Measurements from ENCODE around the gene TCF7L1. TPM values are rescaled to one million over a fixed set of nuclear protein-coding genes. Genes with fewer than 3 reads are reported as not detected.

The TCF7L1 gene
- total and polyA plus RNA-seq, 2 donors (not counting 3 experiments of a cell fraction or from before 2014, with no cell fraction given): 9.6 to 17.4 TPM

- no TSS peak for BruUV-seq (replicated peaks)
- H3K27ac ChIP-seq (ENCODE audit: insufficient read depth, low read depth, low read length): no peak overlapping the region
- no peaks in the 10 kb centered on the region for H4K20me1 ChIP-seq (replicated peaks; ENCODE audit: control insufficient read depth, extremely low read depth, insufficient read depth, low read length)
- H2AFZ ChIP-seq (ENCODE audit: low read depth, low read length): no peak overlapping the region
- TF ChIP-seq POLR2A (IDR thresholded peaks at IDR 0.05; ENCODE audit: low read depth, low read length): no peak
- TF ChIP-seq CTCF (IDR thresholded peaks at IDR 0.05; ENCODE audit: extremely low read depth in 1 of 2, insufficient read depth in 1 of 2, low read depth in 1 of 2, low read length in 2 of 2): no peak
- no peak for TF ChIP-seq POLR2AphosphoS5 (IDR thresholded peaks at IDR 0.05; ENCODE audit: insufficient read depth, low read depth, low read length)
- no peak for TF ChIP-seq MYC (IDR thresholded peaks at IDR 0.05; ENCODE audit: low read depth, low read length)
- TF ChIP-seq EZH2 (IDR thresholded peaks at IDR 0.05; ENCODE audit: borderline replicate concordance, low read depth, low read length, severe bottlenecking): no peak
- TF ChIP-seq JUN (IDR thresholded peaks at IDR 0.05; ENCODE audit: borderline replicate concordance, insufficient read depth, insufficient read length, low read depth): no peak
- H3K27me3 ChIP-seq (ENCODE audit: control insufficient read depth in 2 of 2, insufficient read depth in 2 of 2, low read length in 2 of 2): no peaks in the 10 kb centered on the region
- DNase-seq (ENCODE audit: low read depth, low spot score): no peak
- H3K36me3 ChIP-seq (ENCODE audit: control insufficient read depth in 2 of 2, extremely low read depth in 1 of 2, insufficient read depth in 2 of 2, low read length in 2 of 2): no peaks in the 10 kb centered on the region
- H3K9me1 ChIP-seq (replicated peaks; ENCODE audit: control insufficient read depth, extremely low read depth, insufficient read depth, low read length): no peaks in the 10 kb centered on the region
- H3K4me2 ChIP-seq (ENCODE audit: insufficient read depth, low read length): no peak overlapping the region
- H3K4me3 ChIP-seq (replicated peaks in 1 of 3; ENCODE audit: insufficient read depth in 1 of 3, low read depth in 1 of 3, low read length in 3 of 3): no peak overlapping the region
- no peak overlapping the region for H3K9ac ChIP-seq (replicated peaks; ENCODE audit: extremely low read depth, insufficient read depth, low read length)
- ChIA-PET POLR2A (no interaction called here), CTCF (interaction anchor here (0.7 to 3.6 kb wide), 10 partner anchors 10 to 188 kb away, joined by 3 to 25 read pairs (median 3); partner anchors contain the start of gene TCF7L1)
- dilution Hi-C loops (cut with MboI; ENCODE audit: extremely low pct_ligation_motif_present, low sequenced_read_pairs) (no loop called here), intact Hi-C loops (cut with micrococcal nuclease) (no loop called here)
- H3K9me3 ChIP-seq (replicated peaks; ENCODE audit: control insufficient read depth, insufficient read depth, low read length): no peaks in the 10 kb centered on the region
- no peak for FAIRE-seq
- peaks cover 40% of the 10 kb centered on the region for H3K4me1 ChIP-seq (ENCODE audit: control insufficient read depth, extremely low read depth, insufficient read depth, low read length)
- H3K79me2 ChIP-seq (ENCODE audit: control insufficient read depth, insufficient read depth, low read length): no peaks in the 10 kb centered on the region
Observed at GRCh38 chr2:85254540-85255300, 121.5 kb downstream of the TCF7L1 start.

Data from endothelial cell of umbilical vein (primary cell).